SU-DHL-6 (cell line): ENCODE data around the gene PLCD1.
"Not testable (repeated sequence)": the region's sequence is repeated elsewhere in the genome, so short reads cannot be mapped to it uniquely, and the experiment has no call there.

ENCODE experiments used
- H2AFZ ChIP-seq: fragments of 200-600 bp; sonication (generic); 2 replicates; pipeline ENCODE4 v1.6.1; 2014; ENCODE audit warnings: low read depth, mild to moderate bottlenecking, moderate library complexity, mixed read lengths, antibody characterized with exemption, low read length; ENCODE audit not compliant: severe bottlenecking
- H3F3A ChIP-seq: fragments of 200-600 bp; shearing (Covaris generic); 2 replicates; pipeline ENCODE4 v1.6.0; 2016; ENCODE audit warnings: antibody characterized with exemption, mild to moderate bottlenecking; ENCODE audit not compliant: insufficient read depth
- H3K27ac ChIP-seq: fragments of 200-600 bp; sonication (generic); 2 replicates; pipeline ENCODE4 v1.5.1; 2016; ENCODE audit warnings: low read depth, mild to moderate bottlenecking, low read length, moderate library complexity, mixed read lengths
- H3K27me3 ChIP-seq: fragments of 200-600 bp; sonication (generic), shearing (Covaris generic); 2 replicates; pipeline ENCODE4 v1.6.0; 2014; ENCODE audit warnings: mild to moderate bottlenecking, low read length
- H3K36me3 ChIP-seq: fragments of 200-600 bp; sonication (generic); 2 replicates; pipeline ENCODE4 v1.6.1; 2014; ENCODE audit warnings: mild to moderate bottlenecking, low read length, mixed read lengths
- H3K4me2 ChIP-seq: fragments of 300-600, 200-600 bp; shearing (Covaris generic), sonication (generic); 2 replicates; pipeline ENCODE4 v1.6.0; 2014; ENCODE audit warnings: low read length, low read depth, mild to moderate bottlenecking; ENCODE audit not compliant: poor library complexity, severe bottlenecking
- H3K4me3 ChIP-seq: fragments of 200-600 bp; sonication (generic); 2 replicates; pipeline ENCODE4 v1.5.1; 2014; ENCODE audit warnings: antibody characterized with exemption, low read length, mild to moderate bottlenecking, mixed read lengths; ENCODE audit not compliant: insufficient read depth, poor library complexity, severe bottlenecking
- H3K79me2 ChIP-seq: fragments of 200-600 bp; sonication (generic); 2 replicates; pipeline ENCODE4 v1.6.1; 2014; ENCODE audit warnings: mild to moderate bottlenecking, low read length, moderate library complexity; ENCODE audit not compliant: insufficient read depth
- H3K9ac ChIP-seq: fragments of 200-600 bp; sonication (generic); 2 replicates; pipeline ENCODE4 v1.7.0; 2014; ENCODE audit warnings: mild to moderate bottlenecking, low read length
- H3K9me2 ChIP-seq: fragments of 200-600 bp; sonication (generic); replicated peaks from 2 replicates; pipeline ENCODE4 v1.6.1; 2014; ENCODE audit warnings: low read length; ENCODE audit not compliant: insufficient read depth
- H3K9me3 ChIP-seq: fragments of 200-600 bp; sonication (generic); 2 replicates; pipeline ENCODE4 v1.6.1; 2014; ENCODE audit warnings: low read length, mixed read lengths; ENCODE audit not compliant: insufficient read depth
- H4K20me1 ChIP-seq: fragments of 200-600 bp; sonication (generic); 2 replicates; pipeline ENCODE4 v1.6.1; 2014; ENCODE audit warnings: low read depth, mild to moderate bottlenecking, antibody characterized with exemption, low read length, moderate library complexity, mixed read lengths
- EZH2phosphoT487 ChIP-seq: fragments of 200-600 bp; sonication (generic), shearing (Covaris generic); conservative IDR thresholded peaks from 2 replicates; pipeline ENCODE4 v1.6.1; 2018; ENCODE audit warnings: mild to moderate bottlenecking, antibody characterized with exemption, low read length, moderate library complexity, mixed read lengths
- TF ChIP-seq, protein P1 (sequence below): fragments of 200-600 bp; sonication (generic); IDR thresholded peaks from one replicate; pipeline ENCODE4 v1.5.1; 2017; ENCODE audit warnings: antibody characterized with exemption, mild to moderate bottlenecking, low read length, moderate library complexity; ENCODE audit not compliant: insufficient read depth, poor library complexity, severe bottlenecking

Gene PLCD1

DNA sequence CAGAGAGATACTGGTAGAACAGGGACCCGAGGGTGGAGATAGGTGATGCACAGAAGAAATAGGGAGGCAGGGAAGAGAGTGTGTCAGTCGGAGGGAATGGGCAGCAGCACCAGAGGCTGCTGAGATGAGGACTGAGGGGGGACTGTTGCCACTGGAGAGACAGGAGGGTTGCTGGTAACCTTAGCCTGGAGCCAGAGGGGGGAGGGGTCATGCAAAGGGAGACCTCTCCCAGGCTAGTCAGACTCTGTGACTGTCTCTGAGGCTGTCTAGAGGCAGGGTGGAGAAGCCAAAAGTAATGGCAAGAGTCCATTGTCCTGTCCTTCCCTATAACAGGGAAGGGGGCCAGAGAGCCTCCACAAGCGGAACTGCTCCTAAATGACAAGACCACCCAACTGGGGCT is 7.5 kb upstream of the PLCD1 start:
- no peak overlapping the region for H3K4me2 ChIP-seq
- H3K27ac ChIP-seq = no peak overlapping the region
- no peak overlapping the region for H3K4me3 ChIP-seq
- no peaks in the 10 kb centered on the region; the same call in 1 of the 2 replicates for H3F3A ChIP-seq
- TF ChIP-seq, protein P1, sequence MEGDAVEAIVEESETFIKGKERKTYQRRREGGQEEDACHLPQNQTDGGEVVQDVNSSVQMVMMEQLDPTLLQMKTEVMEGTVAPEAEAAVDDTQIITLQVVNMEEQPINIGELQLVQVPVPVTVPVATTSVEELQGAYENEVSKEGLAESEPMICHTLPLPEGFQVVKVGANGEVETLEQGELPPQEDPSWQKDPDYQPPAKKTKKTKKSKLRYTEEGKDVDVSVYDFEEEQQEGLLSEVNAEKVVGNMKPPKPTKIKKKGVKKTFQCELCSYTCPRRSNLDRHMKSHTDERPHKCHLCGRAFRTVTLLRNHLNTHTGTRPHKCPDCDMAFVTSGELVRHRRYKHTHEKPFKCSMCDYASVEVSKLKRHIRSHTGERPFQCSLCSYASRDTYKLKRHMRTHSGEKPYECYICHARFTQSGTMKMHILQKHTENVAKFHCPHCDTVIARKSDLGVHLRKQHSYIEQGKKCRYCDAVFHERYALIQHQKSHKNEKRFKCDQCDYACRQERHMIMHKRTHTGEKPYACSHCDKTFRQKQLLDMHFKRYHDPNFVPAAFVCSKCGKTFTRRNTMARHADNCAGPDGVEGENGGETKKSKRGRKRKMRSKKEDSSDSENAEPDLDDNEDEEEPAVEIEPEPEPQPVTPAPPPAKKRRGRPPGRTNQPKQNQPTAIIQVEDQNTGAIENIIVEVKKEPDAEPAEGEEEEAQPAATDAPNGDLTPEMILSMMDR = no peak
- TF ChIP-seq EZH2phosphoT487 = no peak
- no peaks in the 10 kb centered on the region for H3K9me2 ChIP-seq
- H3K36me3 ChIP-seq = no peaks in the 10 kb centered on the region
- no peaks in the 10 kb centered on the region for H4K20me1 ChIP-seq
- no peaks in the 10 kb centered on the region for H3K27me3 ChIP-seq
- no peaks in the 10 kb centered on the region for H3K79me2 ChIP-seq
- H2AFZ ChIP-seq = no peak overlapping the region
- no peak overlapping the region for H3K9ac ChIP-seq
- H3K9me3 ChIP-seq = no peaks in the 10 kb centered on the region

DNA sequence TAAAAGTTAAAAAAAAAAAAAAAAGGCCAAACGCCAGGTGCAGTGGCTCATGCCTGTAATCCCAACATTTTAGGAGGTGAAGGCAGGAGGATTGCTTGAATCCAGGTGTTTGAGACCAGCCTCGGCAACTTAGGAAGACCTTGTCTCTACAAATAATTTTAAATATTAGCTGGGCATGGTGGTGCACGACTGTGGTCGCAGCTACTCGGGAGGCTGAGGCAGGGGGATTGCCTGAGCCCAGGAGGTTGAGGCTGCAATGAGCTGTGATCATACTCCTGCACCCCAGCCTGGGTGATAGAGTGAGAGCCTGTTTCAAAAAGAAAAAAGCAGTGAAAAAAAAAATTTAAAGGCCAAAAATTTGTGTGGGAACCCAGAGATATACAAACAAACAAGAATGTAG is 6.8 kb upstream of the PLCD1 start:
- H2AFZ ChIP-seq = no peak overlapping the region
- H3K79me2 ChIP-seq = no peaks in the 10 kb centered on the region
- no peak overlapping the region for H3K9ac ChIP-seq

DNA sequence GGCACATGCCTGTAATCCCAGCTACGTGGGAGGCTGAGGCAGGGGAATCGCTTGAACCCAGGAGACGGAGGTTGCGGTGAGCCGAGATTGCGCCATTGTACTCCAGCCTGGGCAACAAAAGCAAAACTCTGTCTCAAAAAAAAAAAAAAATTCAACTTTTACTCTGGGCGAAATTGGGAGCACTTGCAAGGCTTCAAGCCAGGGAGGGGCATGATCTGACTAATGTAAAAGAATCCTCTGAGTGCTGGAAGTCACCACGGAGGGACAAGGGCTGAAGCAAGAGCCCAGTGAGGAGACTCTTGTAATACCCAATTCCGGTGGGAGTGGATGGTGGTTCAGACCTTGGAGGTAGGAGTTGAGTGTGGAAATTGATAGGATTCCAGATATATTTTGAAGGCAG is 4.9 kb upstream of the PLCD1 start:
- H3K9ac ChIP-seq, H4K20me1 ChIP-seq, H2AFZ ChIP-seq, H3F3A ChIP-seq, H3K9me2 ChIP-seq, H3K79me2 ChIP-seq, H3K27me3 ChIP-seq, H3K36me3 ChIP-seq, H3K4me3 ChIP-seq, H3K4me2 ChIP-seq, H3K27ac ChIP-seq, H3K9me3 ChIP-seq: not testable (repeated sequence)

More for the DNA sequence above, 6.8 kb upstream of the PLCD1 start:
- TF ChIP-seq, protein P1 = no peak
- TF ChIP-seq EZH2phosphoT487 = no peak
- Histone ChIP-seq H3K4me2 (no peak overlapping the region), H3K9me2 (no peaks in the 10 kb centered on the region), H3K27me3 (no peaks in the 10 kb centered on the region), H3K36me3 (no peaks in the 10 kb centered on the region), H4K20me1 (no peaks in the 10 kb centered on the region), H3K9me3 (no peaks in the 10 kb centered on the region), H3F3A (no peaks in the 10 kb centered on the region; the same call in 1 of the 2 replicates), H3K27ac (no peak overlapping the region), H3K4me3 (no peak overlapping the region)

DNA sequence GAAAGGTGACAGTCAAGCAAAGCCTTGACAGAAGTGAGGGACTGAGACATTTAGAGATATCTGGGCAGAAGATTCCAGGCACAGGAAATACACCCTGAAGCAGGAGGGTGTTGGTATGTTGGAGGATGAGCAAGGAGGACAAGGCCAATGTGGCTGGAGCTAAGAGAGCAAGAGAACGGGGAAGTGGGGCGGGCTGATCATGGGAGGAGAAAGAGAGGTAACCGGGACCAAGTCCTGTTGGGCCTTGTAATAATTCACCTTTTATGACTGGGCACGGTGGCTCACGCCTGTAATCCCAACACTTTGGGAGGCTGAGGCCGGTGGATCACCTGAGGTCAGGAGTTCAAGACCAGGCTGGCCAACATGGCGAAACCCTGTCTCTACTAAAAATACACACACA is 4.1 kb upstream of the PLCD1 start:
- H3K27me3 ChIP-seq, H3K9ac ChIP-seq, H3F3A ChIP-seq, H3K27ac ChIP-seq, H3K9me2 ChIP-seq, H3K36me3 ChIP-seq, H3K9me3 ChIP-seq, H2AFZ ChIP-seq, H3K4me3 ChIP-seq, H3K79me2 ChIP-seq, H4K20me1 ChIP-seq, H3K4me2 ChIP-seq: not testable (repeated sequence)
